Limb (tissue), 2 donors: ENCODE data around the gene PNRC2.

Source experiments
- DNase-seq, 2 donors: peaks; one replicate each; pipeline ENCODE4 v3.0.0-alpha.2; 2016; ENCODE audit errors: extremely low spot score in 2 of 2

PNRC2 gene

GRCh38 chr1:23959461-23960290 lies at the start of gene PNRC2:
Gene PNRC2 (plus strand): TSS chr1:23959828. CDS start chr1:23961458, 1,630 bp downstream.
- peak; percentile 96 to 99 for DNase-seq

- DNase-seq: no peak
Observed at GRCh38 chr1:23910144-23910543, 49.5 kb upstream of the PNRC2 start.

- DNase-seq: no peak
Observed at GRCh38 chr1:23910553-23911246, 48.9 kb upstream of the PNRC2 start.

GRCh38 chr1:23911921-23912320 lies 47.7 kb upstream of the PNRC2 start:
- DNase-seq: no peak

- no peak for DNase-seq
Observed at GRCh38 chr1:23913212-23913880, 46.3 kb upstream of the PNRC2 start, which contains the start of gene CNR2. Gene CNR2 (minus strand): TSS chr1:23913362. CDS start chr1:23875617, 37,745 bp downstream.

GRCh38 chr1:23914921-23915320 lies 44.7 kb upstream of the PNRC2 start:
- no peak for DNase-seq

- no peak for DNase-seq
Observed at GRCh38 chr1:23915466-23915865, 44.2 kb upstream of the PNRC2 start.

- peak; percentile 43 to 62 for DNase-seq
Observed at GRCh38 chr1:23916209-23917131, 43.2 kb upstream of the PNRC2 start.

- DNase-seq: no peak
Observed at GRCh38 chr1:23922321-23922943, 37.2 kb upstream of the PNRC2 start.

GRCh38 chr1:23923592-23924499 lies 35.8 kb upstream of the PNRC2 start:
- DNase-seq: no peak

- no peak for DNase-seq
Observed at GRCh38 chr1:23924601-23925000, 35.0 kb upstream of the PNRC2 start.

GRCh38 chr1:23925279-23925678 lies 34.3 kb upstream of the PNRC2 start:
- no peak for DNase-seq

- no peak for DNase-seq
Observed at GRCh38 chr1:23927097-23927496, 32.5 kb upstream of the PNRC2 start.

GRCh38 chr1:23928789-23929188 lies 30.8 kb upstream of the PNRC2 start:
- no peak for DNase-seq

- no peak for DNase-seq
Observed at GRCh38 chr1:23930270-23930669, 29.4 kb upstream of the PNRC2 start.

GRCh38 chr1:23930861-23931490 lies 28.7 kb upstream of the PNRC2 start:
- peak in 1 of 2 donors; percentile 75 for DNase-seq

- no peak for DNase-seq
Observed at GRCh38 chr1:23931491-23931880, 28.1 kb upstream of the PNRC2 start.

GRCh38 chr1:23936481-23937176 lies 23.0 kb upstream of the PNRC2 start:
- DNase-seq: no peak
